GM18909 (cell line): ENCODE results near the gene FAM216A.
A peak's percentile ranks its signal among the peaks of the same experiment; 100 is the strongest.
"Not testable (repeated sequence)": the region's sequence is repeated elsewhere in the genome, so short reads cannot be mapped to it uniquely, and the experiment has no call there.

Experiments
- ATAC-seq: cut with Tn5 transposase; IDR thresholded peaks from one replicate; pipeline ENCODE4 v1.9.1; 2021; ENCODE audit warnings: mild to moderate bottlenecking; ENCODE audit not compliant: unreplicated experiment, poor library complexity

Gene FAM216A

GRCh38 chr12:110468214-110469048, at the start of gene FAM216A, which contains the start of gene GPN3:
FAM216A (plus strand) TSS chr12:110468845; CDS start chr12:110468876, 31 bp downstream.
GPN3 (minus strand) TSS chr12:110468257; CDS start chr12:110468203, 54 bp downstream.
- peak; percentile 83 for ATAC-seq

GRCh38 chr12:110420644-110421043, 48.0 kb upstream of the FAM216A start:
- not testable (repeated sequence) for ATAC-seq

GRCh38 chr12:110421159-110421661, 47.4 kb upstream of the FAM216A start:
- no peak for ATAC-seq

- no peak for ATAC-seq
These were observed 46.9 kb upstream of the FAM216A start for GRCh38 chr12:110421701-110422100.

- ATAC-seq, result no peak
These were observed 44.4 kb upstream of the FAM216A start for GRCh38 chr12:110424237-110424636.

GRCh38 chr12:110426406-110426805, 42.2 kb upstream of the FAM216A start:
- ATAC-seq, result no peak

- not testable (repeated sequence) for ATAC-seq
These were observed 39.0 kb upstream of the FAM216A start for GRCh38 chr12:110429676-110430075.

GRCh38 chr12:110431957-110432587, 36.6 kb upstream of the FAM216A start:
- no peak for ATAC-seq

- no peak for ATAC-seq
These were observed 32.4 kb upstream of the FAM216A start for GRCh38 chr12:110436231-110436630.

- no peak for ATAC-seq
These were observed 24.2 kb upstream of the FAM216A start for GRCh38 chr12:110444455-110444854.

GRCh38 chr12:110449799-110450497, 18.7 kb upstream of the FAM216A start, which contains the start of gene ARPC3:
ARPC3 (minus strand) TSS chr12:110450337; CDS start chr12:110450260, 77 bp downstream.
- ATAC-seq, result peak; percentile 93

GRCh38 chr12:110451263-110451662, 17.4 kb upstream of the FAM216A start:
- ATAC-seq, result no peak

GRCh38 chr12:110453569-110454296, 14.9 kb upstream of the FAM216A start:
- ATAC-seq, result no peak

- no peak for ATAC-seq
These were observed 9.9 kb upstream of the FAM216A start for GRCh38 chr12:110458756-110459155.

GRCh38 chr12:110461189-110461588, 7.5 kb upstream of the FAM216A start:
- ATAC-seq, result not testable (repeated sequence)

GRCh38 chr12:110465024-110465423, 3.6 kb upstream of the FAM216A start:
- ATAC-seq, result no peak

- not testable (repeated sequence) for ATAC-seq
These were observed 2.9 kb upstream of the FAM216A start for GRCh38 chr12:110465765-110466164.

GRCh38 chr12:110466791-110467190, 1.9 kb upstream of the FAM216A start:
- no peak for ATAC-seq

GRCh38 chr12:110467847-110468213, 815 bp upstream of the FAM216A start:
- ATAC-seq, result no peak

- no peak for ATAC-seq
These were observed 6.8 kb downstream of the FAM216A start for GRCh38 chr12:110475426-110475825.
